ENCODE results near the gene MSL3B.

MSL3B gene

DNA sequence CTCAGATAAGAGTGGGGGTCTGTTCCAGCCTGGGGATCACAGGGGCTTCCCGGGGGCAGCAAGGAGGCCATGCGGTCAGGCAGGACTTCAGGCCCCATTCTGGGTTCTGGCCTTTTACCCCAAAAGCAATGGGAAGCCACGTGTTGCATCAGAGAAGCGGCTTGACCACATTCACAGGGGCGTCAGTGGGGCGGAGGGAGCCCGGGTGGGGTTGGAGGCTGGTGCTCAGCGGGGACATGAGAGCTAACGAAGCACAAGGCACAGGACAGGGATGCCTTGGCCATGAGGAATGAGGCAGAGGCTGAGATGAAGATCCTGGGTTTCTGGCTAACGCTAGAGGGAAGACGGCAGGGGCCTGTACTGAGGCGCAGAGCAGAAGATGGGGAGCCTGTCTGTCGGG, 19.9 kb downstream of the MSL3B start:
- intact Hi-C loops (cut with DNase I), result no loop called here

DNA sequence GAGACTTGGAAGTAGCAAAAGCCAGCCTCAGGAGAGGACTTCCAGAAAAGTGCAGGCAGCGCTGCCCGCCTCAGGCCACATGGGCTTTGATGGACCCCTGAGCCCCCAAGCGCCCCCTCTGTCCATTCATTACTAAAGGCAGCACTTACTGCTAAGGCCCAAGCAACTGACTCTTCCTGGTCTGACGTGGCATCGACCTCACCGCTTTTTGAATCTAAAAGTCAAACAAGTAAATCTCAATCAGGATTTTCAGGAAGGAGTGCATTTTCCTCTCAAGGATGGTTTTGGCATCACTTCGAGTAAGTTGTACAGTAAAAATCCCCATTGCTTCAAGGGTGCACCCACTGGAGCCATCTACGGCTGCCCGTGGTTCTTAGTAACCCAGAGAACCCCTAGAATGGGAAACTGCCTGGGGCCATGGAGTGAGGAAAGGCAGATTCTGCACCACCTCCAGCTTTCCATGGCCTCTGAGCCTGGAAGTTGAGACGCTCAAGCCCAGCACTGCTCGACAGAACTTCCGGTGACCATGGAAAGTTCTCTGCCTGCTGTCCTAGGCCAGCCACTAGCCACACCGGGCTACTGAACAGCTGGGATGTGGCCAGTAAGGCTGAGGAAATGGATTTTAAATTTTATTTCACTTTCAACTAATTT, 20.8 kb downstream of the MSL3B start:
- Histone ChIP-seq H3K9me3 (no peaks in the 10 kb centered on the region), H3K4me1 (no peaks in the 10 kb centered on the region), H3K27ac (no peak overlapping the region), H3K36me3 (no peaks in the 10 kb centered on the region), H3K27me3 (no peaks in the 10 kb centered on the region), H3K4me3 (replicated peaks in 1 of 3) (no peak overlapping the region)
- intact Hi-C loops (cut with DNase I), result no loop called here
- TF ChIP-seq POLR2A (IDR thresholded peaks at IDR 0.05), result no peak
- TF ChIP-seq, protein P1, sequence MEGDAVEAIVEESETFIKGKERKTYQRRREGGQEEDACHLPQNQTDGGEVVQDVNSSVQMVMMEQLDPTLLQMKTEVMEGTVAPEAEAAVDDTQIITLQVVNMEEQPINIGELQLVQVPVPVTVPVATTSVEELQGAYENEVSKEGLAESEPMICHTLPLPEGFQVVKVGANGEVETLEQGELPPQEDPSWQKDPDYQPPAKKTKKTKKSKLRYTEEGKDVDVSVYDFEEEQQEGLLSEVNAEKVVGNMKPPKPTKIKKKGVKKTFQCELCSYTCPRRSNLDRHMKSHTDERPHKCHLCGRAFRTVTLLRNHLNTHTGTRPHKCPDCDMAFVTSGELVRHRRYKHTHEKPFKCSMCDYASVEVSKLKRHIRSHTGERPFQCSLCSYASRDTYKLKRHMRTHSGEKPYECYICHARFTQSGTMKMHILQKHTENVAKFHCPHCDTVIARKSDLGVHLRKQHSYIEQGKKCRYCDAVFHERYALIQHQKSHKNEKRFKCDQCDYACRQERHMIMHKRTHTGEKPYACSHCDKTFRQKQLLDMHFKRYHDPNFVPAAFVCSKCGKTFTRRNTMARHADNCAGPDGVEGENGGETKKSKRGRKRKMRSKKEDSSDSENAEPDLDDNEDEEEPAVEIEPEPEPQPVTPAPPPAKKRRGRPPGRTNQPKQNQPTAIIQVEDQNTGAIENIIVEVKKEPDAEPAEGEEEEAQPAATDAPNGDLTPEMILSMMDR (IDR thresholded peaks at IDR 0.05), result no peak
- WGBS, 2 donors, result 95 to 98% methylated on average over 13 of the region's 13 CpGs
- no peak for DNase-seq

More for the DNA sequence above, 19.9 kb downstream of the MSL3B start:
- TF ChIP-seq, protein P1 (IDR thresholded peaks at IDR 0.05), result no peak
- TF ChIP-seq POLR2A (IDR thresholded peaks at IDR 0.05), result no peak
- H3K4me1 ChIP-seq, result no peaks in the 10 kb centered on the region
- H3K36me3 ChIP-seq, result no peaks in the 10 kb centered on the region
- no peak overlapping the region for H3K27ac ChIP-seq
- DNase-seq, result no peak
- H3K27me3 ChIP-seq, result no peaks in the 10 kb centered on the region
- no peak overlapping the region for H3K4me3 ChIP-seq (replicated peaks in 1 of 3)
- 93 to 97% methylated on average over 11 to 13 of the region's 13 CpGs for whole genome bisulfite sequencing, 2 donors
- no peaks in the 10 kb centered on the region for H3K9me3 ChIP-seq

DNA sequence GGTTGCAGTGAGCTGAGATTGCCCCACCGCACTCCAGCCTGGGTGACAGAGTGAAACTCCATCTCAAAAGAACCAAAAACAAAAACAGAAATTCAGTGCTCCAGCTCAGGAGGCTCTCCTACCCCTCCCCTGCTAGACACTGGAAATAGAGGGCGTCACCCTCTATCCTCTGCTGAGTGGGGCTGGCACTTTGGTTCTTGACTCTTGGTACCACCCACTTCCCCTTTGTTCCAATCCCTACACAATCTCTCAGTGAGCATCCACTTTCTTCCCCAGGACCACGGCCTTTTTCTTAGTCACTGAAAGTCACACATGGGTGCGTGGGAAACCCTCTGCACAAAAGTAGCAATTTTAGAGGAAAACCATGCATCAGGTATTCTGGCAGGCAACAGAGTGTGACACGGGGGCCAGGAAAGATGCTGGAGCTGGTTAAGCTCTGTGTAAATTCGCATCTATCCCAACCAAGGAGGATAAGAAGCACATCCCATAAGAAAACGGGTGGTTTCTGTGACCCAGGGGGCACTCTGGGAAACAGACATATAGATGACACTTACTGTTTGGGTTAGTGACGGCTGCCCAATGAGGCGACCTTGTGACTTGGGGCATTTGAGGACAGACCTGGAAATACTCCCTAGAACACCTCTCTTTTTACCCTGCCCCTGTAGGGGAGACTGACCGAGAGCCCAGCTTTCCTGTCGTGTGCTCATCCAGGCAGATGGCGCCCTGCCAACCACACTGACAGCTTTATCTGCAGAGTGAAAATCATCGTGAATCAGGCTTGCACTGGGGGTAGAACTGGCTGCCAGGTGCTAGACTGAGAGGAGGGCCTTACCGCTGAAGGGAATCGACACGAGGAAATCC, 21.6 kb downstream of the MSL3B start:
- DNase-seq, result no peak
- Histone ChIP-seq H3K36me3 (no peaks in the 10 kb centered on the region), H3K27ac (no peak overlapping the region), H3K9me3 (no peaks in the 10 kb centered on the region), H3K4me1 (no peaks in the 10 kb centered on the region), H3K27me3 (no peaks in the 10 kb centered on the region), H3K4me3 (replicated peaks in 1 of 3) (no peak overlapping the region)
- TF ChIP-seq, protein P1 (IDR thresholded peaks at IDR 0.05), result no peak
- no peak for TF ChIP-seq POLR2A (IDR thresholded peaks at IDR 0.05)
- intact Hi-C loops (cut with DNase I), result no loop called here
- WGBS, 2 donors, result 87 to 93% methylated on average over 16 of the region's 16 CpGs

DNA sequence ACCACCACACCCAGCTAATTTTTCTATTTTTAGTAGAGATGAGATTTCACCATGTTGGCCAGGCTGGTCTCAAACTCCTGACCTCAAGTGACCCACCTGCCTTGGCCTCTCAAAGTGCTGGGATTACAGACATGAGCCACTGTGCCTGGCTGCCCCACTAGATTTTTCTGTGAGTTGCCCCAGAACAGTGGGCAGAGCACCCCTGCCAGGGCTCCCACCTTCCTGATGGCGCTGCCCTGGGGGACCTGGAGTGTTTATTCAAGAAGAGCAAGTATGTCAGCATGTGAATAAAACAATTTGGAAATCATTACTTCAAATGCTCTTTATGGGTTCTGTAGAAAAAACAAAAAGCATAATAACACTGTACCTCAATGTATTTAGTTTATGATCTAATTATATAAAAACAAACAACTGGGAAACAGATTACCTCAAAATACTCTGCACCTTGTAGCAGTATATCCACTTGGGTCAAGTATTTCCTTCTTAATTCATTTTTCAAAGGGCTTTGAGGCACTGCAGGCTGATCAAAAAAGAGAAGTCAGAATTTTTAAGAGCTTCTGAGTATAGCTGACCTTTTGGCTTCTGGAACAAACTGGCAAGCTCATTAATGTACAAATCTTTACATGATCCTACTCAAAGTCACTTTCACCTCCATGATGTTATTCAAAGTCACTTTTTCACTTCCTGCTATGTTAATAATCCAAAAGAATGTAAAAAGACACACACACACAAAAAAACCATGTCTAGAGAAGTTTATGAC, 22.7 kb downstream of the MSL3B start:
- Histone ChIP-seq H3K36me3 (no peaks in the 10 kb centered on the region), H3K4me3 (replicated peaks in 1 of 3) (no peak overlapping the region), H3K27ac (no peak overlapping the region), H3K9me3 (no peaks in the 10 kb centered on the region), H3K27me3 (no peaks in the 10 kb centered on the region), H3K4me1 (no peaks in the 10 kb centered on the region)
- no peak for DNase-seq
- intact Hi-C loops (cut with DNase I), result no loop called here
- TF ChIP-seq POLR2A (IDR thresholded peaks at IDR 0.05), result no peak
- TF ChIP-seq, protein P1 (IDR thresholded peaks at IDR 0.05), result no peak
- WGBS, 2 donors, result 100% methylated on average over 1 of the region's 1 CpG
